GM19455 (cell line): ENCODE results near the gene HMOX1.

Experiments
- ATAC-seq: cut with Tn5 transposase; IDR thresholded peaks from one replicate; pipeline ENCODE4 v1.9.1; 2021; ENCODE audit not compliant: unreplicated experiment

Gene HMOX1

DNA sequence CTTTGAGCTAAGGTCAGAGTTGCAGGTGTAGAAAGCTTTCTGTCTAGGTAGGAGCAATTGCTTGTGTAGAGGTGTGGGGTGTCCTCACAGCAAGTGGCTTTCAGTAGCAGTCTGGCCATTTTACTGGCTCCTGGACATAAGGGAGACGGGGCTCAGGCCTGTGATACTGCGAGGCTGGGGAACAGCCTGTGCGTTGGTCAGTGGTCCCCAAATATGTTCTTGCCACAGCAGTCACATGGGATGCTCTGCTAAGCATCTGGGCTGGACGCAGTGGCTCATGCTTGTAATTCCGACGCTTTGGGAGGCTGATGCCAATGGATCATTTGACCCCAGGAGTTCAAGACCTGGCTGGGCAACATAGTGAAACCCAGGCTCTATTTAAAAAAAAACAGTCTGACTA, 21.0 kb downstream of the HMOX1 start:
- no peak for ATAC-seq

DNA sequence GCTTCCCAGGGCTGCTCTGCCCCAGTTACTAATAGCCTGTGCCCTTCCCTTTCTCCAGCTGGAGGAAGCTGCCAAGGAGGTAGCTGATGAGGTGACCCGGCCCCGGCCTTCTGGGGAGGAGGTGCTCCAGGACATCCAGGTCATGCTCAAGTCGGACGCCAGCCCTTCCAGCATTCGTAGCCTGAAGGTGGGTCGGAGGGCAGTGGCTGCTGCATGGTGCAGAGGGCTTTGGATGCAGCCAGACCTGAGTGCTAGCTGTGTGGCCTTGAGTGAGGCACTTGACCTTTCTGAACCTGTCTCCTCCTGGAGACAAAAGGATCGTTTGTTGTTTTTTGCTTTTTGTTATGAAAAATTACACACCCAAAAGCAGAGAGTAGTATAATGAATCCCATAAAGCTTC, 22.5 kb downstream of the HMOX1 start:
- no peak for ATAC-seq

DNA sequence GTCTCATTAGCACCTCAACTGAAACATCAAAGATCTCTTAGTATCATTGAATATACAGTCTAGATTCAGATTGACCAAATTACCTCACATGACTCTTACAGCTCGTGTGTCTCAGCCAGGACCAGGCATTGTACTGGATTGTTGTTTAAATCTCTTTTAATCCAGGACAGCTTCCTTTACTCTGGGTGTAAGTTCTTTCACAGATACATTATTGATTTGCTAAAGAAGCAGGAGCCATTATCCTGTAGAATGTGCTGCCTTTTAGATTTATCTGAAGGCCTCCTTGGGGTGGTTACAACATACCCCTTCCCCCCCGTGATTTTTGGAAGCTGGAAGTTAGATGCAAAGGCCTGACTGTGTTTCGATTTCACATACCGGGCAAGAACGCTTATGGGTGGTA, 23.3 kb downstream of the HMOX1 start:
- no peak for ATAC-seq

DNA sequence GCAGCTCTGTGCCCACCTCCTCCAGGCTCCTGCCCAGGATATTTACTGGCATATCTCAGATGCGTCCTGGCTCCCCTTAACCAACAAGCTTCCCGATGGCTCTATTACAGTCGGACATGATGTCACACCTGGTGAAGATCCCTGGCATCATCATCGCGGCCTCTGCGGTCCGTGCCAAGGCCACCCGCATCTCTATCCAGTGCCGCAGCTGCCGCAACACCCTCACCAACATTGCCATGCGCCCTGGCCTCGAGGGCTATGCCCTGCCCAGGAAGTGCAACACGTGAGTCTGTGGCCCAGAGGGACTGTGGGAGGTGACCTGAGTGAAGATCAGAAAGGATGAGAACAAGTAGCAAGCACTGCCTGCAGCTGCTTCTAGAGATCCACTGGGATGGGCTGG, 25.5 kb downstream of the HMOX1 start:
- no peak for ATAC-seq

DNA sequence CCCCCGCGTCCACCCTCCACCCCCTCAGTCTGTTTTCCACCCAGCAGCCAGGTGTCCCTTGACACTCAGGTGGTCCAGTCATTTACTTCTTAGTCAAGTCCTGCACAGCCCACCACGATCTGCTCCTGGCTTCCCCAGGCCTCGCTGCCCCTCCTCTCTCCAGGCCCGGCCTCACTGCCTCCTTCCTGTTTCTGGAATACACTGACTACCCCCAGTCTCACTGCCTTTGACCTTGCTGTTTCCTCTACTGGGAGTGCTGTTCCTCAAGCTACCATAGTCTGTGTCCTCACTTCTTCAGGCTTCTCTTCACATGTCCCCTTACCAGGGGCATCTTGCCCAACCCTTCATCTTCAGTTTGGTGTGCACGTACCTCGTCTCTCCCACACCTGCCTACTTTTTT, 26.5 kb downstream of the HMOX1 start:
- no peak for ATAC-seq

DNA sequence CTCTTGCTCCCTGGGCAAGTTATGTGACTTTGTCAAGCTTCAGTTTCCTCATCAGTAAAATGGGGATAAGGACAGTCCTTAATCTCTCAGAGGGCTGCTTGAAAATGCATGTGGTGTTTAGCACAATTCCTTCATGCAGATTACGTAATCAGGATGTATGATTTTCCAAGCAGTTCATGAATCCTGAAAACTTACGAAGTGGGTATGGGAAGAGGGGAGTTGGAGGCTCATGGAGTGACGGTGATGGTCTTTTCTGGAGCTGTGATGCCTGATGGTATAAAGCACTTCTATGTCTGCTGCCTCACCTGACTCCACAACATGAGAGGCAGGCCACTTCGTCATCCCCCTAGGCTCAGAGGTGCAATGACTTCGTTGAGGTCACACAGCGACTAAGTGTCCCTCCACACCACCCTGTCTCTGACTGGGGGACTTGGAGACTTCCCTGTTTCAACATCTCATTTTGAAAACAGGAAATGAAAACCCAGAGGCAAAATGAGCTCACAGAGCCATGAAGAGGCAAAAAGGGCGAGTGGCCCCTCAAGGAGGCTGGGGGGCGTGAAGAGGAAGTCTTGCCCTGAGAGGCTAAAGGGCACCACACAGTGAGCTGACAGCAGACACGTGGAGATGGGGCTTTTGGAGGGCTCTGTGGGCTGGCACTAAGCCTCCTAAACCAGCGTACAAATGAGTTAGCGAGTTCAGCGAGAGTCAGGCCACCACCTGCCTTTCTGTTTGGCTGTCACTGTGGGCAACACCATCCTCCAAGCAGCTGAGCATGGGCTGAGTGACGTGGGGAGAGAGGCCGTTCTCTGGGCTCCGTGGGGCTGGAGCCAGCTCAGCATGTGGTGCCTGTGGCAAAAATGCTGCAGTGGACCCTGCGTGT, 29.1 kb downstream of the HMOX1 start:
- ATAC-seq, result peak; percentile 61

DNA sequence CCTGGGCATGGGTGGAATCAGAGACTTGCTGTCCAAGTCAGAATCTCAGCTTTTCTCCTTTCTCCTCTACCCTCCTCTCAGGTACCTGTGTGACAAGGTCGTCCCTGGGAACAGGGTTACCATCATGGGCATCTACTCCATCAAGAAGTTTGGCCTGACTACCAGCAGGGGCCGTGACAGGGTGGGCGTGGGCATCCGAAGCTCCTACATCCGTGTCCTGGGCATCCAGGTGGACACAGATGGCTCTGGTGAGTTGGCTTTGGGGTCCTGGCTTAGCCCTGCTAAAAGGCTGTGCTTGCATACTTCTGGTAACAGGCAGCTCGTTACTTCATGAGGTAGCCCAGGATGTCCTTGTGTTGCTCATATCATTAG, 29.8 kb downstream of the HMOX1 start:
- no peak for ATAC-seq

DNA sequence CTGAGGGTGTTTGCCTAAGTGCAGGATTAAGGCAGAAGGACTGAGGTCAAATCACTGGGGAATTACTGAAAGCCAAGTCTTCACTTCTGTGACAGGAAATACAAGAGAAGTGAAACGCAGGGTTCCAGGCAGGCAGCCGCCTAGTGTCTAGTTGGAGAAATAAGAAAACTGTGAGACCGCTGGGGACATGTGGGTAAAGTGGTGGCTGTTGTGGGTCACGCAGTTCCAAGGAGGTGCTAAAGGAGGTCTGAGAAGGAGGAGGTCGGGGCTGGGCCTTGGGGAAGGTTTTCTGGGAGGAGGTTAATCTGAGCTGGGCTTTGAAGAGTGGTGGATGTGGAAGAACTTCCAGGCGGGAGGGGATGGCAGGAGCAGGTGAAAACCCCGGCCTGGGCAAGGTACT, 30.2 kb downstream of the HMOX1 start:
- no peak for ATAC-seq

DNA sequence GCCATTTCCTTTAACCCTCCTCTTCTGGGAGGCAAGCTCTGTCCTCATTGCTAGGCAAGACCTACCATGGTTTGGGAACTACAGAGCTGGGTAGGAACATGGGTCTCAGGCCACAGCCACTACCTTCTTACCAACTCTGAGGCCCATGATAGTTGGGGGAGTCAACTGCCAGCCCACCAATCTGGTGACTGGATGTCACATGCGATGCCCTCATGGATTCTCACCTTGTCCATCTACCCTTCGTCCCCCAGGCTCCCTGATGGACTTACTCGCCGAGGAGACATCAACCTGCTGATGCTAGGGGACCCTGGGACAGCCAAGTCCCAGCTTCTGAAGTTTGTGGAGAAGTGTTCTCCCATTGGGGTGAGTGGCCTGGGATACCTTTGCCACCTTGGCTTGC, 32.7 kb downstream of the HMOX1 start:
- no peak for ATAC-seq

DNA sequence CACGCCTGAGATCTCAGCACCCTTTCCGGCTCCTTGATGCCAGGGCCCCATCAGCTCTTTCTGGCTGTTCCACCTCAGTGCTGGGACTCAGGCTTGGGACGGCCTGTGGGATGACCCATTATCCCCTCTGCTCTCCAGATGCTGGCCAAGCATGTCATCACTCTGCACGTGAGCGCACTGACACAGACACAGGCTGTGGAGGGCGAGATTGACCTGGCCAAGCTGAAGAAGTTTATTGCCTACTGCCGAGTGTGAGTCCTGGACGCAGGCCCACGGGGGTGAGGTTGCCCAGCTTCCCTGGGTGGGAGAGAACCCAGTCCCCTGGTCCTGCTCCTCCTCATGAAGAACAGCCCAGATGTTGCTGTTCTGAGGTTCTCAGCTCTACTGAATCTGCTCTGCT, 36.7 kb downstream of the HMOX1 start:
- ATAC-seq, result no peak

DNA sequence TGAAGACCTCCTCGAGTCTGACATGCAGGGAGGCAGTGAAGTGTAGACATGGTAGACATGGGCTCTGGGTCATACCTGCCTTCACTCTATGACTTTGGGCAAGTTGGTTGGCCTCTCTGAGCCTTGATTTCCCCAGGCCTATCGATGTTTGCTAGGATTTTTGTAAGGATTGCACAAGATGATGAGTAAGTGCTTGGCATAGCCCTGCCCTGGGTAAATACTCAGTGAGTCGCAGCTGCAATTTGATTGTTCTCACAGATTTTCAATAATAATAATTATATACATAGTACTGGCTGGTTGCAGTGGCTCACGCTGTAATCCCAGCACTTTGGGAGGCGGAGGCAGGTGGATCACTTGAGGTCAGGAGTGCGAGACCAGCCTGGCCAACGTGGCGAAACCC, 37.2 kb downstream of the HMOX1 start:
- no peak for ATAC-seq

DNA sequence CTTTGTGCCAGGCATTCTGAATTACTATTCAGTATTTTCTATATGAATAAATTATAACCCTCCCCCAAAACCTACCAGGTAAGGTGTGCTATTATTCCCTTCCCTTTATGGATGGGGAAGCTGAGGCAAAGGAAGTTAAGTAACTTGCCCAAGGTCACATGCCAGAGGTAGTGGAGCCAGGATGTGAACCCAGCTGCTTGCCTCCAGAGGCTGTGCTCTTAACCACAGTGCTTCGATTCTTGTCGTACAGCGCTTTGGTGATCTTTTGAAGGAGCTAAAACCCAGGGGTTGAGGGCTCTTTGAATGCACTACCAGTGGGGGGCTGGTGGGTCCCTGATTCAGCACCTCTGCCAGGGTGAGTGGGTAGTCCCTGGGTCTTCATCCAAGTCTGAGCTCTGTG, 37.8 kb downstream of the HMOX1 start:
- ATAC-seq, result no peak

DNA sequence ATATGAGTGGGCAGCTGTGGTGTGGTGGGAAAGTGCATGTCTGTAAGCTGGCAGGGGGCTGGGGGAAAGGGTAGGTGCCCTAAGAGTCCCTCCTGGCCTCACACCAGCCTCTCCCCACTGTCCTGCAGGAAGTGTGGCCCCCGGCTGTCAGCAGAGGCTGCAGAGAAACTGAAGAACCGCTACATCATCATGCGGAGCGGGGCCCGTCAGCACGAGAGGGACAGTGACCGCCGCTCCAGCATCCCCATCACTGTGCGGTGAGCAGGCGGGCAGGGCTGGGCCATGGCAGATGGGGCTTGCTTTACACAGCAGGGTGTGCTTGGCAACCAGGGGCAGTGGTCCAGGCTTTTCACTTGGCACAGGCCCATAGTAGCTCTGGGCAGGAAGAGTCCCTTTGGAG, 38.9 kb downstream of the HMOX1 start:
- no peak for ATAC-seq

DNA sequence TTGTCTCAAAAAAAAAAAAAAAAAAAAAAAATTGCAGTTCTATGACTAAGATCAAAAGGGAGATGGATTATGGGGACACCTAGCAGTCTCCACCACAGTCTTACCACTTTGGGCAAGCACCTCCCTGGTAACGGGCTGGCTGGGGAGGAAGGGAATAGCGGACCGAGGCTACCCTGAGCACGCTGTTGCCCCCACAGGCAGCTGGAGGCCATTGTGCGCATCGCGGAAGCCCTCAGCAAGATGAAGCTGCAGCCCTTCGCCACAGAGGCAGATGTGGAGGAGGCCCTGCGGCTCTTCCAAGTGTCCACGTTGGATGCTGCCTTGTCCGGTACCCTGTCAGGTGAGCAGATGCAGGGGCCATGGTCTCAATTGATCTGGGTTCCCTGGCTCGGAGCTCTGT, 40.2 kb downstream of the HMOX1 start:
- no peak for ATAC-seq

DNA sequence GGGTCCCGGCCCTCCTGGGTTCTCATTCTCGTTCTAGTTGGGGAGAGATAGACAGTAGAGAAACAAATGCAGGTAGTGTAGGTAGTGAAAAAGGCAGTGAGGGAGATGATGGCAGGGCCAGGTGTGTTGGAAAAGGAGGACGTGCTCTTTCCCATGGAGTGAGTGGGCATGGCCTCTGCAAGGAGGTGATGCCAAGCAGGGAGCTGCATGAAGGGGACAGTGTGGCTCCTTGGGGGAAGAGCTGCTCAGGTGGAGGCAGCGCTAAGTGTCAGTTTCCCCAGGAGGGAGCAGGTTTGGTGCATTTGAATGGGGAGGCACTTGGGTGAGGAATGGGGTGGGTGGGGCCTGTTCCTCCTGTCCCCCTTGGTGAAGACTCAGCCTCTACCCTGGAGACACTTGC, 41.2 kb downstream of the HMOX1 start:
- no peak for ATAC-seq

DNA sequence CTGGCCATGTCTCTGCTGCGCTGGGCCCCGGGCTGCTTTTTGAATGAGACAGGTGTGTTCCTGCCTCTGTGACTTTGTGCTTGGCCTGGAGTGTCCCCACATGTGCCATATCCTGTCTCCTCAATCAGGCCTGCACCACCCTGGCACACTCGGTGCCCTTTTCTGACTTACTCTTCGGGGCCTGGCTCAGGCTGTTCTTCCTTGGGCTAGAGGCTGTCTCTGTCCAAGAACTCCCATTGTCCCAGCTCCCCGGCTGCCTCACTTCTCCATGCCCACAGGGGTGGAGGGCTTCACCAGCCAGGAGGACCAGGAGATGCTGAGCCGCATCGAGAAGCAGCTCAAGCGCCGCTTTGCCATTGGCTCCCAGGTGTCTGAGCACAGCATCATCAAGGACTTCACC, 42.0 kb downstream of the HMOX1 start:
- no peak for ATAC-seq

DNA sequence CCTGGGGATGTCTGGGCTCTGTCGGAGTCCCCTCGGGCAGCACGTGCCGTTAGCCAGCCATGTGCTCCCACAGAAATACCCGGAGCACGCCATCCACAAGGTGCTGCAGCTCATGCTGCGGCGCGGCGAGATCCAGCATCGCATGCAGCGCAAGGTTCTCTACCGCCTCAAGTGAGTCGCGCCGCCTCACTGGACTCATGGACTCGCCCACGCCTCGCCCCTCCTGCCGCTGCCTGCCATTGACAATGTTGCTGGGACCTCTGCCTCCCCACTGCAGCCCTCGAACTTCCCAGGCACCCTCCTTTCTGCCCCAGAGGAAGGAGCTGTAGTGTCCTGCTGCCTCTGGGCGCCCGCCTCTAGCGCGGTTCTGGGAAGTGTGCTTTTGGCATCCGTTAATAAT, 43.2 kb downstream of the HMOX1 start:
- ATAC-seq, result no peak

DNA sequence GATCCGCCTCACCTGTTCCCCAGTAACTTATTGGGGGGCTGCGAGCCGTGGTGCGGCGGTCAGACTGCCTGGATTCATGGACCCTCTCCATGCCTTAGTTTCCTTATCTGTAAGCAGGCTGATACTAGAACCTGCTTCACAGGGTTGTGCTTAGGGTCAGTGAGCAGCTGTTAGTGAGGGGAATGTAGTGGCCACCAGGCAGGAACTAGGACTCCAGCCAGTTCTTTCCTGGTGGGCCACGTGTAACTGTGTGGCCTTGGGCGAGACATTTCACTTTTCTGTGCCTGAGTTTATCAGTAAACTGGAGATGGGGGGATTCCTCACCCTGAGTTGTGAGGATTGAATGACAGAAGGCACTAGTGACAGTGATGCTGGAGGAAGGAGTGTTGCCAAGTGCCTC, 43.9 kb downstream of the HMOX1 start:
- no peak for ATAC-seq

DNA sequence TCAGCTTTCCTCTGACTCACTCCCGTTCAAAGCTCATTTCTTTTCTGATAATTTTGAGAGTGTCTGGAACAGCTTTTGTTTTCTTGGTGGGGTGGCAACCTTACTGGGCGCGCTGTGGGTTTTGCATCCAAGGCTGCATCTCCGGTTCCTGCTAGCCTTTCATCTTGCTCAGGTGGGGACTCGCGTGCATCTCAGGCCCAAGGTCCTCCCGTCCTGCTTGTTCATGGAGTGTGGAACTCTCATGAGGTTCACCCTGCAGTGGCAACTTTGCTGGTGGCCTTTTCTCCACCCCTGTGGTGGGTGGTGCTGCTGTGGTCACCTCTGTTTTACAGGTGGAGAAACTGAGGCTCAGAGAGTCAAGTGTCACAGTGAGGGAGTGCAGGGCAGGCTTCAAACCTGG, 44.6 kb downstream of the HMOX1 start:
- no peak for ATAC-seq

DNA sequence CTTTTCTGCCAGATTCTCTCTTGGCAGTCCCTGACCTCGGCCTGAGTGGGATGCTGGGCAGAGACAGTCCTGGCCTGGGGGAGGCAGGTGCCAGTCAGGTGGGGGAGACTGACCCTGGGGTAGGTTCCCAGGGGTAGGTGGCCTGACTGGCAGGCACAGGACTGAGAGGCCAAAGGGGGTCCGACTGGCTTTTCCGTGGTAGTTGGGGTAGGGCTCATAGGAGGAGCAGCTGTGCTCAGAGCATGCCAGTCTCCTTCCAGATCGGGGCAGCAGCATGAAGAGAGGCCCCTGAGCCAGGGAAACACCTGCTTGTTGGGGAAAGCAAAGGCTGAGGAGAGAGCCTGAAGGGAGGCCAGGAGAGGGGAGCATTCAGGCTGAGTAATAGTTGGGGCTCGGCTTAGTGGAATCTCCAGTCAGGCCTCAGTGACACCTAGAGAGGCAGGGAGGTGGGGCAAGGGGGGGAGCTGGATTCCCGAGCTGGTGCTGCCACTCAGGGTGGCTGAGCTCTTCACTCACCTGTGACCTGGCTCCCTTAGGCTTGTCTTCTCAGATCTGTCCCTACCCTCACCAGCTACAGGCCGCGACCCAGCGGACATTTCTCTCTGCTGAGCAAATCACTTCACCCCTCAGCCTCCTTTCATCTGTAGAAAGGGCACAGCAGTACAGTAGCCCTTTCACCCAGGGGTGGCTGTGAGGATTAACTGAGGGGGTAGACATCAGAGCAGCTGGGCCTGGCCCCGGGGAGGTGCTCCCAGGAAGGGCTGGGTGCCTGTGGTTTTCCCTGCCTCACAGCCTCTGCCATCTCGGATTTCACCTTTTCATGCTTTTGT, 45.3 kb downstream of the HMOX1 start:
- ATAC-seq, result no peak

DNA sequence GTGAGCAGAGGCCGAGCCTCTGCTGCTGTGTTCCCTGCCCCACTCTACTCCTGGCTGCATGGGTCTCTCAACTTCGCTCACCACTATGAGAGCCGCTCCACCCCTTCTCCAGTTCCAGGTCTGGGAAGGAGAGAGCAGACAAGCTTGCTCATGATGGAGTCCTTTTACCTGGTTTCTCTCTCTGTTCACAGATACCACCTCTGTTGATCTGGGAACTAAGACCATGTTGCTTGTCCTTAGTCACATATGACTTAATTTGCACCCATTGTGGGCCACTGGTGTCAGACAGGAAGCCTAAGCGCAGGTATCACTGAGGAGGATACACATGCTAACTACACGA, 45.9 kb downstream of the HMOX1 start:
- ATAC-seq, result no peak

DNA sequence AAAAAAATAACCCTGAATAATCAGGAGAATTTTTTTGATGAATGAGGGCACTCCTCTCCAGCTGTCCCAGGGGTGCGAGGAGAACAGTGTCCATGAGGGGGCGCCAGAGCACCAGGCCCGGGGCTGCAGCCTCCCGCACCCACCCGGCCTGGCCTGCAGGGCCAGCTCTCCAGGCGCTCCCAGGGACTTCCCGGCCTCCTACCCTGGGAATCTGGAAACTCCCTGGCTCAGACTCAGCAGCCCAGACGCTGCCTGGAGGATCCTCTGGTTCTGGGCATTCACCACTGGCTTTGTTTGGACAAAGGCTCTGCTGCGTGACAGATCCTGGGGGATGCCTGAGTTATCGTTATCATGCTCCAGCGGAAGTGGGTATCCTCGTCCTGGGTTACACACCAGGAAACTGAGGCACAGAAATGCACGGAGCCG, 50.0 kb downstream of the HMOX1 start:
- no peak for ATAC-seq
